HEK293 (cell line): ENCODE measurements around the gene HOXD10.

Experiments used
- CTCF ChIA-PET: fragments of 350-600 bp; formaldehyde crosslinking; extraction: SDS; loops from one replicate; lab custom pipeline; 2021; ENCODE audit warnings: antibody characterized with exemption; lab: Yijun Ruan, JAX
- POLR2A ChIA-PET: fragments of 300-600 bp; formaldehyde crosslinking; extraction: SDS; loops from one replicate; lab custom pipeline; 2020; ENCODE audit warnings: antibody characterized with exemption, inconsistent platforms; lab: Yijun Ruan, JAX
- H3K27ac ChIP-seq: fragments of 200-500 bp; sonication (Bioruptor generic); 2 replicates; pipeline ENCODE4 v1.5.1; 2014; ENCODE audit warnings: low read depth, low read length, control low read depth, inconsistent platforms; ENCODE audit errors: extremely low read depth
- H3K36me3 ChIP-seq, 2 experiments: fragments of 200-500 bp in 1 of 2; sonication (Bioruptor generic) in 1 of 2; 1 replicate in 1 of 2; 2 replicates in 1 of 2; pipeline ENCODE4 v1.5.1; 2014 to 2017; ENCODE audit warnings: inconsistent platforms in 2 of 2, low read length in 2 of 2; ENCODE audit not compliant: control insufficient read depth in 2 of 2, insufficient read depth in 1 of 2
- H3K4me1 ChIP-seq: fragments of 200-500 bp; sonication (Bioruptor generic); 2 replicates; pipeline ENCODE4 v1.5.1; 2014; ENCODE audit warnings: mild to moderate bottlenecking, low read length, inconsistent platforms; ENCODE audit not compliant: control insufficient read depth, insufficient read depth
- H3K4me3 ChIP-seq: 2 replicates; pipeline ENCODE4 v1.5.1; 2011; ENCODE audit warnings: low read depth, mild to moderate bottlenecking, control low read depth, low read length, moderate library complexity
- H3K9me3 ChIP-seq: fragments of 200-500 bp; sonication (Bioruptor generic); 2 replicates; pipeline ENCODE4 v1.5.1; 2014; ENCODE audit warnings: low read depth, low read length, inconsistent platforms; ENCODE audit not compliant: control insufficient read depth, insufficient read depth
- FEZF1 ChIP-seq: fragments of 450-650 bp; formaldehyde crosslinking; IDR thresholded peaks from 2 replicates; pipeline ENCODE4 v1.5.1; 2016; ENCODE audit warnings: missing biosample characterization, missing genetic modification characterization
- GLIS1 ChIP-seq: fragments of 450-650 bp; formaldehyde crosslinking; IDR thresholded peaks from 2 replicates; pipeline ENCODE4 v1.5.1; 2016; ENCODE audit warnings: missing biosample characterization, missing genetic modification characterization
- KLF10 ChIP-seq: fragments of 450-650 bp; IDR thresholded peaks from 2 replicates; pipeline ENCODE4 v1.5.1; 2018; ENCODE audit warnings: missing biosample characterization, mild to moderate bottlenecking, missing genetic modification characterization
- MEIS1 ChIP-seq: sonication (generic); formaldehyde crosslinking; IDR thresholded peaks from 2 replicates; pipeline ENCODE4 v1.8.1; 2022; ENCODE audit warnings: missing genetic modification reagents, mild to moderate bottlenecking, borderline replicate concordance
- PATZ1 ChIP-seq: fragments of 450-650 bp; formaldehyde crosslinking; IDR thresholded peaks from 2 replicates; pipeline ENCODE4 v1.5.1; 2016; ENCODE audit warnings: missing biosample characterization, missing genetic modification characterization
- ZBTB11 ChIP-seq: fragments of 450-650 bp; formaldehyde crosslinking; conservative IDR thresholded peaks from 2 replicates; pipeline ENCODE4 v1.5.1; 2016; ENCODE audit warnings: low read depth, missing biosample characterization, missing genetic modification characterization
- ZBTB26 ChIP-seq: fragments of 450-650 bp; formaldehyde crosslinking; optimal IDR thresholded peaks from 2 replicates; pipeline ENCODE3; 2016; ENCODE audit warnings: missing biosample characterization, mild to moderate bottlenecking, missing genetic modification characterization
- ZBTB44 ChIP-seq: fragments of 450-650 bp; IDR thresholded peaks from 2 replicates; pipeline ENCODE4 v1.5.1; 2018; ENCODE audit warnings: missing biosample characterization, mild to moderate bottlenecking, missing genetic modification characterization
- ZFHX2 ChIP-seq: fragments of 450-650 bp; formaldehyde crosslinking; conservative IDR thresholded peaks from 2 replicates; pipeline ENCODE4 v1.5.1; 2016; ENCODE audit warnings: missing biosample characterization, missing genetic modification characterization
- ZIC2 ChIP-seq: fragments of 450-650 bp; formaldehyde crosslinking; IDR thresholded peaks from 2 replicates; pipeline ENCODE4 v1.5.1; 2016; ENCODE audit warnings: missing biosample characterization, missing genetic modification characterization
- ZNF132 ChIP-seq: fragments of 450-650 bp; formaldehyde crosslinking; IDR thresholded peaks from 2 replicates; pipeline ENCODE4 v1.5.1; 2017; ENCODE audit warnings: missing biosample characterization, missing genetic modification characterization, borderline replicate concordance
- ZNF169 ChIP-seq: fragments of 450-650 bp; formaldehyde crosslinking; IDR thresholded peaks from 2 replicates; pipeline ENCODE4 v1.5.1; 2016; ENCODE audit warnings: missing biosample characterization, missing genetic modification characterization
- ZNF19 ChIP-seq: fragments of 450-650 bp; formaldehyde crosslinking; IDR thresholded peaks from 2 replicates; pipeline ENCODE4; 2016; ENCODE audit warnings: missing biosample characterization, missing genetic modification characterization, low read depth
- ZNF202 ChIP-seq: fragments of 450-650 bp; formaldehyde crosslinking; IDR thresholded peaks from 2 replicates; pipeline ENCODE4 v1.5.1; 2016; ENCODE audit warnings: missing biosample characterization, missing genetic modification characterization, borderline replicate concordance
- ZNF266 ChIP-seq: fragments of 450-650 bp; formaldehyde crosslinking; IDR thresholded peaks from 2 replicates; pipeline ENCODE4 v1.5.1; 2016; ENCODE audit warnings: missing biosample characterization, missing genetic modification characterization, low read depth
- ZNF580 ChIP-seq: fragments of 450-650 bp; formaldehyde crosslinking; IDR thresholded peaks from 2 replicates; pipeline ENCODE4 v1.5.1; 2016; ENCODE audit warnings: missing biosample characterization, missing genetic modification characterization
- ZNF596 ChIP-seq: fragments of 450-650 bp; IDR thresholded peaks from 2 replicates; pipeline ENCODE4 v1.5.0; 2018; ENCODE audit warnings: missing biosample characterization, mild to moderate bottlenecking, missing genetic modification characterization, moderate library complexity
- ZNF623 ChIP-seq: fragments of 450-650 bp; formaldehyde crosslinking; IDR thresholded peaks from 2 replicates; pipeline ENCODE4 v1.5.1; 2016; ENCODE audit warnings: missing biosample characterization, missing genetic modification characterization
- ZNF768 ChIP-seq: fragments of 450-650 bp; formaldehyde crosslinking; IDR thresholded peaks from 2 replicates; pipeline ENCODE4 v1.5.1; 2018; ENCODE audit warnings: missing biosample characterization, mild to moderate bottlenecking, missing genetic modification characterization
- ZNF837 ChIP-seq: fragments of 450-650 bp; formaldehyde crosslinking; IDR thresholded peaks from 2 replicates; pipeline ENCODE4 v1.5.1; 2016; ENCODE audit warnings: missing biosample characterization, missing genetic modification characterization
- ZSCAN18 ChIP-seq: fragments of 450-650 bp; formaldehyde crosslinking; IDR thresholded peaks from 2 replicates; pipeline ENCODE4 v1.5.1; 2016; ENCODE audit warnings: missing biosample characterization, missing genetic modification characterization

The HOXD10 gene

GRCh38 chr2:176123411-176124109 lies 7.0 kb downstream of the HOXD10 start:
- H3K4me3 ChIP-seq, result no peak overlapping the region
- no peaks in the 10 kb centered on the region; the same call in 1 of the 2 replicates for H3K4me1 ChIP-seq
- TF ChIP-seq ZIC2 (tag by site-specific recombination) (no peak), ZBTB11 (tag by site-specific recombination) (no peak), ZBTB26 (tag by site-specific recombination) (no peak), ZNF580 (tag by site-specific recombination) (peak; percentile 86), ZSCAN18 (tag by site-specific recombination) (no peak), KLF10 (tag by site-specific recombination) (no peak), GLIS1 (tag by site-specific recombination) (no peak), MEIS1 (no peak), ZNF202 (peak; percentile 57; the same call in 1 of the 2 replicates), PATZ1 (tag by site-specific recombination) (no peak), FEZF1 (tag by site-specific recombination) (peak; percentile 63), ZBTB44 (tag by site-specific recombination) (peak; percentile 61; the same call in 1 of the 2 replicates), ZNF768 (no peak), ZNF169 (tag by site-specific recombination) (no peak), ZNF623 (tag by site-specific recombination) (no peak), ZNF132 (no peak), ZNF19 (tag by site-specific recombination) (no peak), ZFHX2 (tag by site-specific recombination) (0 out of 2 replicates have a peak, but pooled peaks have one; percentile 26), ZNF596 (tag by site-specific recombination) (no peak), ZNF266 (tag by site-specific recombination) (no peak), ZNF837 (no peak)
- CTCF ChIA-PET, result interaction anchor here (1.4 kb wide), 1 partner anchor 13 kb away, joined by 7 read pairs; no protein-coding TSS in a partner anchor
- POLR2A ChIA-PET, result no interaction called here
- H3K9me3 ChIP-seq, result no peaks in the 10 kb centered on the region
- H3K36me3 ChIP-seq, result peaks cover 5 to 65% of the 10 kb centered on the region in 2 experiments; a peak in 2 of 3 replicates
- H3K27ac ChIP-seq, result no peak overlapping the region
